Activated B cell treated with CpG ODN at 0.5 μM for 24 hours (primary cell): ENCODE data around the gene CMTM4. TPM values are rescaled to one million over a fixed set of nuclear protein-coding genes. Genes with fewer than 3 reads are reported as not detected.

ENCODE experiments used
- ATAC-seq: fragments of 200-7000 bp; cut with Tn5 transposase; one replicate; pipeline ENCODE4 v1.10.0; 2021; ENCODE audit warnings: low read depth, mild to moderate bottlenecking, moderate library complexity
- CTCF ChIA-PET: fragments of 350-600 bp; sonication (Branson Sonifier 250); formaldehyde crosslinking; loops from one replicate; lab custom pipeline; 2021; ENCODE audit warnings: antibody characterized with exemption; lab: Charles Lee
- POLR2A ChIA-PET: fragments of 350-600 bp; sonication (Branson Sonifier 250); formaldehyde crosslinking; loops from one replicate; lab custom pipeline; 2021; ENCODE audit warnings: antibody characterized with exemption; lab: Charles Lee
- DNase-seq: peaks from one replicate; pipeline ENCODE4 v3.0.0; 2022
- H3K27ac Mint-ChIP-seq: one replicate; pipeline ENCODE4 v1.8.0; 2020; ENCODE audit warnings: mixed read lengths
- H3K27me3 Mint-ChIP-seq: one replicate; pipeline ENCODE4 v1.8.0; 2021; ENCODE audit warnings: mixed read lengths
- H3K36me3 Mint-ChIP-seq: one replicate; pipeline ENCODE4 v1.8.0; 2021; ENCODE audit warnings: low read depth, mixed read lengths
- H3K4me1 Mint-ChIP-seq: one replicate; pipeline ENCODE4 v1.8.0; 2021; ENCODE audit warnings: mixed read lengths
- H3K4me3 Mint-ChIP-seq: one replicate; pipeline ENCODE4 v1.8.0; 2020; ENCODE audit warnings: mild to moderate bottlenecking, mixed read lengths
- H3K9me3 Mint-ChIP-seq: one replicate; pipeline ENCODE4 v1.8.0; 2020; ENCODE audit warnings: mixed read lengths
- CTCF ChIP-seq: fragments of 200-600 bp; IDR thresholded peaks from one replicate; pipeline ENCODE4 v1.8.0; 2022; ENCODE audit warnings: antibody characterized with exemption, mild to moderate bottlenecking
- intact Hi-C: fragments of 100-400 bp; cut with micrococcal nuclease; formaldehyde crosslinking; loops from one replicate; pipeline ENCODE4 v1.15.1; 2024
- total RNA-seq: library from RNA; stranded (reverse); gene quantifications from 2 replicates; pipeline ENCODE4 v1.2.3, GENCODE V29; 2022

Gene CMTM4
- total RNA-seq, 1 donor from 2014 or later, result 0.38 TPM

GRCh38 chr16:66714654-66715307 lies 18.2 kb upstream of the CMTM4 start:
- no peaks in the 10 kb centered on the region for H3K4me1 Mint-ChIP-seq
- no peak overlapping the region for H3K27ac Mint-ChIP-seq
- no peaks in the 10 kb centered on the region for H3K27me3 Mint-ChIP-seq
- peaks cover 8% of the 10 kb centered on the region for H3K36me3 Mint-ChIP-seq
- H3K4me3 Mint-ChIP-seq, result no peak overlapping the region
- TF ChIP-seq CTCF, result no peak
- no peak for DNase-seq
- no peaks in the 10 kb centered on the region for H3K9me3 Mint-ChIP-seq
- no peak for ATAC-seq
- ChIA-PET POLR2A (no interaction called here), CTCF (no interaction called here)
- intact Hi-C loops, result no loop called here

DNA sequence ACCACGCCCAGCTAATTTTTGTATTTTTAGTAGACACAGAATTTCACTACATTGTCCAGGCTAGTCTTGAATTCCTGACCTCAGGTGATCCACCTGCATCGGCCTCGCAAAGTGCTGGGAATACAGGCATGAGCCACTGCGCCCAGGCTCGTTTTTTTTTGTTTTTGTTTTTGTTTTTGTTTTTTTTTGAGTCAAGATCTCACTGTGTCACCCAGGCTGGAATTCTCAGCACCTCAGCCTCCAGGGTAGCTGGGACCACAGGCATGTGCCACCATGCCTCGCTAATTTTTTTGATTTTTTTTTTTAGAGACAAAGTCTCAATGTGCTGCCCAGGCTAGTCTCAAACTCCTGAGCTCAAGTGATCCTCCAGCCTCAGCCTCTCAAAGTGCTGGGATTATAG lies 17.5 kb upstream of the CMTM4 start:
- no peak for ATAC-seq
- ChIA-PET POLR2A (no interaction called here), CTCF (no interaction called here)
- no peak for TF ChIP-seq CTCF
- DNase-seq, result no peak
- peaks cover 3% of the 10 kb centered on the region for H3K36me3 Mint-ChIP-seq
- H3K9me3 Mint-ChIP-seq, result no peaks in the 10 kb centered on the region
- no peaks in the 10 kb centered on the region for H3K4me1 Mint-ChIP-seq
- no peak overlapping the region for H3K4me3 Mint-ChIP-seq
- H3K27me3 Mint-ChIP-seq, result no peaks in the 10 kb centered on the region
- intact Hi-C loops, result no loop called here
- H3K27ac Mint-ChIP-seq, result no peak overlapping the region

- Mint-ChIP-seq H3K4me1 (no peaks in the 10 kb centered on the region), H3K27ac (no peak overlapping the region), H3K9me3 (no peaks in the 10 kb centered on the region), H3K36me3 (no peaks in the 10 kb centered on the region), H3K27me3 (peaks cover 2% of the 10 kb centered on the region), H3K4me3 (no peak overlapping the region)
- DNase-seq (no peak), ATAC-seq (no peak)
- POLR2A ChIA-PET, result no interaction called here
- intact Hi-C loops, result no loop called here
- CTCF ChIA-PET, result no interaction called here
- TF ChIP-seq CTCF, result no peak
These were observed 16.5 kb upstream of the CMTM4 start for GRCh38 chr16:66713076-66713475.

DNA sequence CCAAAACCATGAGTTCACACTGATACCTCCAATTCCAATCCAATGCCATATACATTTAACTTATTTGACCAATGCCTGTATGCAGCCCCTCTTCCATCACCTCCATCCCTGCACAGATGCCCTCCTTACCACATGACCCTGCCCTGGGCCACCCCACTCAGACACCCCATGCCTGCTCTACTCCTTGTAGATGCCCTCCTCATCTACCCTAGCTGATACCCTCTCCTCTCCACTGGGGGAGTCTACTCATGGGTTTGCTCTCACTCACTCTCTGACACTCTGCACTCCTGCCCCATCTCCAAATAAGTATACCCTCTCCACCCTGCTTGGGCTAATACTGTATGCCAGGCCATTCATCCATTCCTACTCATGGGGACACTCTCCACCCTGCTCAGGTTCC lies 16.0 kb upstream of the CMTM4 start:
- no peaks in the 10 kb centered on the region for H3K9me3 Mint-ChIP-seq
- TF ChIP-seq CTCF, result no peak
- DNase-seq (no peak), ATAC-seq (no peak)
- no peak overlapping the region for H3K27ac Mint-ChIP-seq
- POLR2A ChIA-PET, result no interaction called here
- H3K4me3 Mint-ChIP-seq, result no peak overlapping the region
- no peaks in the 10 kb centered on the region for H3K36me3 Mint-ChIP-seq
- intact Hi-C loops, result no loop called here
- H3K27me3 Mint-ChIP-seq, result peaks cover 3% of the 10 kb centered on the region
- H3K4me1 Mint-ChIP-seq, result no peaks in the 10 kb centered on the region
- CTCF ChIA-PET, result no interaction called here

GRCh38 chr16:66711581-66711980 lies 15.0 kb upstream of the CMTM4 start:
- Mint-ChIP-seq H3K27ac (no peak overlapping the region), H3K36me3 (no peaks in the 10 kb centered on the region), H3K9me3 (no peaks in the 10 kb centered on the region), H3K4me1 (no peaks in the 10 kb centered on the region), H3K27me3 (peaks cover 6% of the 10 kb centered on the region), H3K4me3 (no peak overlapping the region)
- DNase-seq (no peak), ATAC-seq (no peak)
- ChIA-PET POLR2A (no interaction called here), CTCF (no interaction called here)
- intact Hi-C loops, result no loop called here
- no peak for TF ChIP-seq CTCF
